ENCODE measurements around the gene NACC1.
"Not testable (repeated sequence)": the region's sequence is repeated elsewhere in the genome, so short reads cannot be mapped to it uniquely, and the experiment has no call there.

Gene NACC1

DNA sequence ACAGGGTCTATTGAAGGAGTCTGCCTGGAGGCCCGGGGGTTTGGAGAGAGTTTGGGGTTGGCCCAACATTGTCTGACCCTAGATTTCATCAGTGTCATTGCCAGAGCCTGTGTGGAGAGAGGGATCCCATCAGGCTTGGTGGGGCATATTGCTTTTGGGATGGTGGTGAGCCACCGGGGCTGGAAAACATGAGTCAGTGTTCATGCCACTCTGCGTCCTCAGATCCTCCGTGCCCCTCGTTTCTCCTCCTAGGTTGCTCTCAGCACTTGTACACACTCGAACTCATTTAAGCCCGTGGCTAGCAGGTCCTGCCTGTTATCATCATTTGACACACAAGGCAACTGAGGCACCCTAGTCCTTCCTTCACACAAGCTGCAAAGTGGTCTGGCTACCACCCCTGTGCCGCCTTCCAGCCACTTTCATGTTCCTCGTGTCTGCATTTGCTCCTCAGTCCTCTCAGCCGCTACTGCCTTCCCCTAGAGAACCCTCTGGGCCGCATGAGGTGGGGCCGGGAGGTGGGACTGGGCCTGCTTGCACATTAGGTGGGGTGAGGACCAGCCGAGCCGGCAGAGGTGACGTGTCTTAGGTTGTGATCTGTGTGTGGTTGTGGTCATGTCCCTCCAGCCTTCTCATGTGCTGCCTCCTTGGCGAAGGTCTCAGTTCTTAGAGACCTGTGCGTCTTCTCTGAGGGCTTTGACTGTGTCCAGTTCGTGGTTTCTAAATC, 3.6 kb downstream of the NACC1 start:
- no peak for DNase-seq

DNA sequence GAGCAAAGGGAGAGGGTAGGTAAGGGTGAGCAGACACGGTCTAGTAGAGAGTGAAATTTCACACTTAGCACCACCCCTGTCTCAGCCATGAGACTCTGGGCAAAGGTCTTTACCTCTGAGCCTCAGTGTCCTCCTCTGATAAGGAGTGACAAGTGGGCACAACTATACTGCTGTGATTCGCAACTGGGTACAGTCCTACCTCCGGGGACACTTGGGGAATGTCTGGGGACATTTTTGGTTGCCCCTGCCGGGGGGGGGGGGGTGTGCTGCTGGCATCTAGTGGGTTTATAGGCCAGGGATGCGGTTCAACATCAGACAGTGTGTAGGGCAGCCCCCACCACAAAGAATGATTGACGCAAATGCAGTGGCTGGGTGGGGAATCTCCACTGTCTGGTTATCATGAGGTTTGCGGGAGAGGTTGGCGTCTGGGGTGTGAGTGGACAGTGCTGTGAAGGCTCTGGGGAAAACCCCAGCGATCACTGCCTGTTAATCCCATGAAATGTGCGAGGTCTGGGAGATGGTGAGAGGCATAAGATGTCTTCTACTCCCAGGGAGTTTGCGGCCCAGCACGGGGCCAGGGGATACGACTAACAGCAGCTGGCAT, 4.3 kb downstream of the NACC1 start:
- no peak for DNase-seq

DNA sequence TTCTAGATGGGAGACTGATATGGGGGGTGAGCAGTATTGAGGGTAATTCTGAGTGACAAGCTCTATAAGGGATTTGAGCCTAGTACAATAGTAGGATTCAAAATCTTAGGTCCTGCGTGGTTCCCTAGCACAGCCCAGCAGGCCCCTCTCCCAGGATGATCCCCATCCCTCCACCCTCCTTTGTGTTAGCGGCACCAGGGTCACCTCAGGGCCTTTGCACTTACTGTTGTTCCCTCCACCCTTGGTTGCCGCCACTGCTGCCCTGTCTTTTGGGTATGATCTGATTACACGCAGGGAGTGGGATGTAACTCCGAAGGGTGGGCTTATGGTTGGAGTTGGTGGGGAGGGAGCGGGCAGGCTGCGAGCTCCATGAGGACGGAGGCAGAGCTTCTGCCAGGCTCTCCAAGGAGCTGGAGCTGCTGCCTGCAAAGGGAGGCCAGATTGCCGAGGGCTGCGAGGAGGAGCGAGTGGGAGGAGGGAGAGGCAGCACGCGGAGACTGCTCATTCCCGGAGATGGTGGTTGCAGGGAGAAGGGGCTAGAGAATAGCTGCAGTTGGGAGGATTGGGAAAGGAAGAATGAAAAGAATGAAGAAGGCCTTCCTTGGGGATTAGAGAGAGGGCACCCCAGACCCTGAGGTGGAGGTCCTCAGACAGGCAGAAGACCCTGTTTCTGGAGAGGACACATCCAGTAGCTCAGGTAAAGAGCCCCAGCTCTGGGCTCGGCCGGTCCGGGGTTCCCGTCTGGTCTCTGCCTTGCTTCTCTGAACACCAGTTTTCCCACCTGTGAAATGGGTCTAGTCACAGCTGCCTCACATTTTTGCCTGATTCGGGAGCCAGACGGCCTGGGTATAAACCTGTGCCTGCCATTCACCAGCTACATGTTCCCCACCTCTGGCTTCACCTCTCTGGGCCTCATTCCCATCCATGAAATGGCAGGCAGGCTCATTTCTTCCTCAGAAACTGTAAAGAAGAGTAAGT, 5.2 kb downstream of the NACC1 start:
- DNase-seq: no peak

DNA sequence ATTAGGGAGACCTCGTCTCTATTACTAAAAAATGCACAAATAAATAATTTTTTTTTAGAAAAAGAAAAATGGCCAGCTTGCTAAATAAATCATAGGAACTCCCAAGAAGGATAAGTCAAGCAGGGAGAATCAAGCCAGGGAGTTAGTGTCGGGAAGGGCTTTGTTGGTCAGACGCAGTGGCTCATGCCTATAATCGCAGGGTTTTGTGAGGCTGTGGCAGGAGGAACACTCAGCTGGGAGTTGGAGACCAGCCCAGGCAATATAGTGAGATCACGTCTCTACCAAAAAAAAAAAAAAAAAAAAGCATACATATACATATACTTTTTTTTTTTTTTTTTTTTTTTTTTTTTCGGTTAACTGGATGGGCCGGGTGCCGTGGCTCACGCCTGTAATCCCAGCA, 9.0 kb downstream of the NACC1 start:
- no peak for DNase-seq

DNA sequence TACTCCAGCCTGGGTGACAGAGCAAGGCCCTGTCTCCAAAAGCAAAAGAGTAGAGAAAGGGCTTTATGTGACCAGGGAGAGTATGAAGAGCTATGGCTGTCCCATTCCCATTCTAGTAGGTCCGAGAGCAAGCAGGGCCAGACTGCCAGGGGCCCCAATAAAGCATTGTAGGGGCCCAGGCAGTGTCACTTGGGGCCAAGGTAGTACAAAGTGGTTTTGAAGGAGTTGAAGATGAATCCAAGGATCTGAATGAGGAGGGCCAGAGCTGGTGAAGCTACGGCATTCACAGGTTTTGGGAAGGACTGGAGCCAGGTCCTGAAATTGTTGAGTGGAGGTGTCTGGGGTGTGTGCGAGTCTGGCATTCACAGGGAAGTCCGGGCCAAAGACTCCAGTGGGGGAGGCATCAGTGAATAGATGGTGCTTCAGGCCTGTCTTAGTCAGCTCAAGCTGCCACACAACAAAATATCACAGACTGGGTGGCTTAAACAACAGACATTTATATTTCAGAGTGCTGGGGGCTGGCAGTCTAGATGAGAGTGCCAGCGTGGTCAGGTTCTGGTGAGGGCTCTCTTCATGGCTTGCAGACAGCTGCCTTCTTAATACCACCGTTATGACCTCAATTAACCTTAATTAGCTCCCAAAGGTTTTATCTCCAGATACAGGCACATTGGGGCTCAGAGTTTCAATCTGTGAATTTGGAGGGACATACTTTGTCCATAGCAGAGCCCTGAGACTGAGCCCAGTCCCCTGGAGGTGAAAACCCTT, 9.9 kb downstream of the NACC1 start:
- DNase-seq: no peak

DNA sequence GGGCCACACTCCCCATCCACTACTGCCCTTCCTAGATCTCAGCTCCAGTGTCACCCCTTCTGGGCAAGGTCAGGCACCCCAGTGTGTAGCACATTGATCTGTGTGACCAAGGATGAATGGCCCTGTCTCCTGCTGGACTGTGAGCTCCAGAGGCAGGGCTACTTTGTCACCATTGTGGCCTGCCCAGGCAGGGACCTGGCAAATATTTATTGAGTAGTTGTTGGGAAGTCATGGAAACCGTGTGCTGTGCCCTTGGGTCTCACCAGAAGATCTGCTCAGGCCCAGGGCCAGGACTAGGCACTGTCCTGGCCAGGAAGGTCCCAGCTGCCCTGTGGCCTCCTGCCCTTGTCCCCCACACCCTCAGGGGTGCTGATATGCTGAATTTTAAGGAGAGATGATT, 10.5 kb downstream of the NACC1 start:
- DNase-seq: no peak

DNA sequence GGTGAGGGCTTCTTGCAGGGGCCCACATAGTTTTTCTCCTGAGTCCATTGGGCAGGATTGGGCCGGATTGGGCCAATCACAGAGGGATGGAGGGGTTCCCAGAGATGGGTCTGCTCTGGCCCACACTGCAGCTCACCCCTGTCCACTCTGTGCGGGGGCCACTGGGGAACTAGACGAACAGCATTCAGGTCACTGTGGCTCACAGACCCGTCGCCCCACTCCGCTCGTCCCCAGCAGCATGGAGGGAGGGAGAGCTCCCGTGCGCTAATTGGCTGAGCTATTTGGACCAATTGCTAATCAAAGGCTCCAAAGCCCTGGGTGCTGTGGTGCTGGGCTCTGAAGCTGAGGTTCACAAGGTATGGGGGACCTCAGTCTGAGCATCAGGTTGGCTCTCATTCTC, 11.3 kb downstream of the NACC1 start:
- DNase-seq: no peak

DNA sequence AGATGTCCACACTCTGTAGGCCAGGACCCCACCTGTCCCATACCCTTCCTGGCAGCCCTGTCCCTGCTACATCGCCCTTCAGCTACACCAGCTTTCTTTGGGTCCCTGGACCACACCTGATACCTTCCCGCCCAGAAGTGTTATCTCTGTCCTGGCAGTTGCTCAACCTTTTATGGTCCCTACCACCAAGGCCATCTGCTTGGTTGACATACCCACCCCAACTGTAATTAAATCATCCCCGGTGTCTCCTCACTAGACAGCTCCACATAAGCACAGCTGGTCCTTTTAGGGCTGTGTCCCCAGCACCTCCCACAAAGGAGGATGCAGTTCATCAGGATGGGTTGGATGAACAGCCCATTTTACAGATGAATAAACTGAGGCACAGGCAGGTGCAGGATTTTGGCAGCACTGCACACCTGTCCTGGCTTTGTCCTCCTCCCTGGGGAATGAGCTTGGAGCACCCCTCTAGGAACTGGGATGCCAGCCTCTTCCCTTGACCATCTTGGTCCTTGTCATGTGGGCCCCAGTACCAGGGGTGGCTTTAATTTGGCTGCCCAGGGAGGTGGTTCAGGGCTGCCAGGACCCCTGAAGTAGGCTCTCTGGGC, 12.9 kb downstream of the NACC1 start:
- DNase-seq: no peak

DNA sequence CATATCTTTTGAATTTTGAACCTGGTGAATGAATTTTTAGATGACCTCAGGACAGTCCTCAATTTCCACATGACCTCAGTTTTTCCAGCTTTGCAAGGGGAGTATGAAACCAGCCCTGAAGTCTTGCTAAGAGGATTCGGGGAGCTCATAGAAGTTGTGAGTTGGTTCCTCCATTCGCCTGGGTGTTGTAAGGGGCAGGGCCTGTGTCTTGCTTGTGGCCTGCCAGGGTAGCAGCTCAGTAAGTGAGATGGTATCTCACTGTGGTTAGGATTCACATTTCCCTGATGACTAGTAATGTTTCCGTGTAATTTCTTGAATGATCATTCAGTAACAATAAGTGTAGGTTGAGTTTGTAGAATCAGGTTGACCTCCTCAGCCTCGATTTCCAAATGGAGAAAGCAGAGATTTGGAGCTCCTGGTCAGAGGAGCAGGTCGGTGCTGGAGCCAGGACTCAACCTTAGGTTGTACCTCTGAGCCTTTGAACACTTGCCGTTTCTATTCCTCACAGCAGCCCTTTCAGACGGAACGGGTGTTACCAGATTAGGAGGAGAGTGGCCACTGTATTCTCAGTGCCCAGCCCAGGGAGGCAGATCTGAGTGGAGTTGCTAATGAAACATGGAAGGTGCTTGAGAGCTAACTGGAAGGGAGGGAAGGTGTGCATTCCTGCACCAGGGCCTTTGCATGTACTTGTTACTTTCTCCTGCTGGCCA, 14.6 kb downstream of the NACC1 start:
- DNase-seq: no peak

DNA sequence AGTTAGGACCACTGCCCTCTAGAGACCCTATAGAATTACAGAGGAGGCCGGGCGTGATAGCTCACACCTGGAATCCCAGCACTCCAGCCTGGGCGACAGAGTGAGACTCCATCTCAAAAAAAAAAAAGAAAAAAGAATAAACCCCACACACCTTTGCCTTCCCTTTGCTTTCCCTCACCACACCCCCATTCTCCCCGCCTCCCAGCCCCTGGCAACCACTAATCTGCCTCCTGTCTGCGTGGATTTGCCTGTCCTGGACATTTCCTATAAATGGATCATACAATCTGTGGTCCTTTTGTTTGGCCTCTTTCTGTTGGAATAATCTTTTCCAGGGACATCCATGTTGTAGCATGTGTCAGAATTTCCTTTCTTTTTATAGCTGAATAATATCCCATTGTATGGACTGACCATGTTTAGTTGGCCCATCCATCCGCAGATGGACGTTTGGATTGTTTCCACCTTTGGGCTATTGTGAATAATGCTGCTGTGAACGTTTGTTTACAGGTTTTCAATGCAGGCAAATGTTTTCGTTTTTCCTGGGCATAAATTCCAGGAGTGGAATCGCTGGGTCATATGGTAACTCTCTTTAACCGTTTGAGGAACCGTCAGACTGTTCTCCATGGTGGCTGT, 15.3 kb downstream of the NACC1 start:
- no peak for DNase-seq

DNA sequence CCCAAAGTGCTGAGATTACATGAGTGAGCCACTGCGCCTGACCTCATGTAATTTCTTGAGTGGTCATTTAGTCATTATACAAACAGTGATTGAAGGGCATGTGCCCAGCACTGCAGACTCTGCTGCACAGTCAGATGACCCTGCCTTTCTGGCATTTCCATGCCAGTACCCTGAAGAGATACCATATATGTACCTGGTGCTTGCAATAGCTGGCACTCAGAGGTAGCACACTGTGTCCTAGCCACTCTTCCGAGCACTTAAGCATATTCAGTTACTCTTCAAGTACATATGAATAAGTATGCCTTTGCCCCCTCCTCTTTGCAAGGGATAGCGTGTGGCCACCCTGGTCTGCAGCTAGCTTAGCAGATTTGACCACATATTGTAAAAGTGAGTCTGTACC, 16.6 kb downstream of the NACC1 start:
- DNase-seq: no peak

DNA sequence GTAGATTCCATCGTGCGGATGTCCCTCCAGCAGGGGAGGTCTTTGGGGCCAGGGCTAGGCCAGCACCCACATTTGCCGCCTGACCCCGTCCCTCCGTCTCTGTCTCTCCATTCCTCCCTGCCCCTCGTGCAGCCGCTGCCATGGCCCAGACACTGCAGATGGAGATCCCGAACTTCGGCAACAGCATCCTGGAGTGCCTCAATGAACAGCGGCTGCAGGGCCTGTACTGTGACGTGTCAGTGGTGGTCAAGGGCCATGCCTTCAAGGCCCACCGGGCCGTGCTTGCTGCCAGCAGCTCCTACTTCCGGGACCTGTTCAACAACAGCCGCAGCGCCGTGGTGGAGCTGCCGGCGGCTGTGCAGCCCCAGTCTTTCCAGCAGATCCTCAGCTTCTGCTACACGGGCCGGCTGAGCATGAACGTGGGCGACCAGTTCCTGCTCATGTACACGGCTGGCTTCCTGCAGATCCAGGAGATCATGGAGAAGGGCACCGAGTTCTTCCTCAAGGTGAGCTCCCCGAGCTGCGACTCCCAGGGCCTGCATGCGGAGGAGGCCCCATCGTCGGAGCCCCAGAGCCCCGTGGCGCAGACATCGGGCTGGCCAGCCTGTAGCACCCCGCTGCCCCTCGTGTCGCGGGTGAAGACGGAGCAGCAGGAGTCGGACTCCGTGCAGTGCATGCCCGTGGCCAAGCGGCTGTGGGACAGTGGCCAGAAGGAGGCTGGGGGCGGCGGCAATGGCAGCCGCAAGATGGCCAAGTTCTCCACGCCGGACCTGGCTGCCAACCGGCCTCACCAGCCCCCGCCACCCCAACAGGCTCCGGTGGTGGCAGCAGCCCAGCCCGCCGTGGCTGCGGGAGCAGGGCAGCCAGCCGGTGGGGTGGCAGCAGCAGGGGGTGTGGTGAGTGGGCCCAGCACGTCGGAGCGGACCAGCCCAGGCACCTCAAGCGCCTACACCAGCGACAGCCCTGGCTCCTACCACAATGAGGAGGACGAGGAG, 17.3 kb downstream of the NACC1 start:
- DNase-seq: no peak

DNA sequence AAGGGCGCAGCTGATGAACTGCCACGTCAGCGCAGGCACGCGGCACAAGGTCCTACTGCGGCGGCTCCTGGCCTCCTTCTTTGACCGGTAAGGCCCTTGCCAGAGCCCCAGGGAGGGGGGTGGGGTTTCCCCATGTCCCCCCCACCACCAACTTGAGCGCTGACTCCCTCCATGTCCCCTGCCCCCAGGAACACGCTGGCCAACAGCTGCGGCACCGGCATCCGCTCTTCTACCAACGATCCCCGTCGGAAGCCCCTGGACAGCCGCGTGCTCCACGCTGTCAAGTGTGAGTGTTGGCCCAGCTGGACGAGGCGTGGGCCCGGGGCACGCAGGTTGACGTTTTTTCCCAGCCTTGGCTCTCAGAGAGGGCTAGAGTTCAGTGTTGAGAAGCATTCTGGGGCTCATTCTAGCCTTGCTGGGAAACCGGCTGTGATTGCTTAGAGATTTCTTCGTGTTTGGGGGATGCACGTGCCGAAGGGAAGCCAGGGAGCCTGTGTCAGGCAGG, 19.3 kb downstream of the NACC1 start:
- no peak for DNase-seq

DNA sequence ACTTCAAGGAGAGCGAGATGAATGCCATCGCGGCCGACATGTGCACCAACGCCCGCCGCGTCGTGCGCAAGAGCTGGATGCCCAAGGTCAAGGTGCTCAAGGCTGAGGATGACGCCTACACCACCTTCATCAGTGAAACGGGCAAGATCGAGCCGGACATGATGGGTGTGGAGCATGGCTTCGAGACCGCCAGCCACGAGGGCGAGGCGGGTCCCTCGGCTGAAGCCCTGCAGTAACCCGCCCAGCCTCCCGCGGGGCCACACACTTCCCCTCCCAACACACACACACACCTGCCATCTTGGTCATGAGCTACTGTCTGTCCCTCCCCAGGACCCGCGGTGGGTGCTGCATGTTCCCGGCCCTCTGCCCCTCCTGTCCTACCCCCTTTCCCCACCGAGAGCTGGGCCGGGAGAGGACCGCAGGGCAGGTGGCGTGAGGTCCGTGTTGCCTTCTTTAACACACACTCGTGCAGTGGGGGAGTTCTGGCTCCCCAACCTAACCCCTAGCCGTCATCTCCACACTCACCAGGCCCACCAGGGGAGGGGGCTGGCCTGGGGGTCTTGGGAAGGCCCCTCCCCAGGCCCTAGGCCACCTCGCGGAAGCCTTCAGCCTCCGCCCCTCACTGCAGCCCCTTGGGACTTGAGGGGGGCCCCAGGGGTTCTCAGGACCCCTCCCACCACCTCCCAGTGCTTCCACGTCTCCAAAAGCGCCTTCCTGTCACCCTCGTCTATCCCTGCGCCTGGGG, 20.3 kb downstream of the NACC1 start:
- DNase-seq: no peak

DNA sequence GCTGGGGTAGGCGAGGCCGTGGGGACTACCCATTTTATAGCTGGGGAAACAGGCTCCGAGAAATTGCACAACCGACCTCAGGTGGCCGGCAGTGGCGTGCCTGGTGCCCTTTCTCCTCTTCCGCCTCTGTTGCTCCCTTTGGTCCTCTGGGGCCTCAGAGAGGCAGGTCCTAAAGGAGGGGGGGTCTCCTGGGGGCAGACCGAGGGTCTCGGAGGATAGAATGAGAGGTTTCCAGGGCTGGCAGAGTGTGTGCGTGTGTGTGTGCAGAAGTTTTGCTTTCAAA, 20.8 kb downstream of the NACC1 start:
- no peak for DNase-seq

DNA sequence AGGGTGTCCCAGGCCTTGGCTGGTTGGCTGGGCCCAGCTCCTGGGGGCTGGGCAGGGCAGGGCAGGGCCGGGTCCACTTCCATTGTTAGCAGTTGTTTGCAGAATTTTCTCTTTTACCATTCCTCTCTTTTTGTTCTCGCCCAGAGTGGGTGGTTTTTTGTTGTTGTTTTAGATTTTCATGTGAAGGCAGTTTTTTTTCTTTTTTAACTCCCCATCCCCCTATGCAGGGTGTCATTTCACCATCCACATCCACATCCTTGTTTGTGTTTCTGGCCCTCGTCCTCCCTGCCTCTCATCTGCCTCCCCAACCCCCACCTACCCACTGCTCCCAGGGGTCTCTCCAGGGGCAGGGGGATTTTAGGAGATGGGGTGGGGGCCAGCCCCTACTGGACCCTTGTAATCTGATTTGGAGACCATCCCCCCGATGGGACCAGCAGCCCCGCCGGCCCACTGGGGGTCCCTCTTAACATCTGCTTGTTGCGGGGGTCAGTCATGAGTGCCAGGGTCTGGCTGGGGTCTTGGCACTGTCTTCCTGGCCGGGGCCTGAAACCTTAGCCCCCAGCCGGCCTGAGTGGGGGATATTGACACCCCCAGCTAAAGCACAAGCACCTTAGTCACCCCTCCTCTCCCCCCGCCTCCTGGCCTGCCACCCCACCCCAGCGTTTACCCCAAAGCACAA, 21.7 kb downstream of the NACC1 start:
- no peak for DNase-seq

DNA sequence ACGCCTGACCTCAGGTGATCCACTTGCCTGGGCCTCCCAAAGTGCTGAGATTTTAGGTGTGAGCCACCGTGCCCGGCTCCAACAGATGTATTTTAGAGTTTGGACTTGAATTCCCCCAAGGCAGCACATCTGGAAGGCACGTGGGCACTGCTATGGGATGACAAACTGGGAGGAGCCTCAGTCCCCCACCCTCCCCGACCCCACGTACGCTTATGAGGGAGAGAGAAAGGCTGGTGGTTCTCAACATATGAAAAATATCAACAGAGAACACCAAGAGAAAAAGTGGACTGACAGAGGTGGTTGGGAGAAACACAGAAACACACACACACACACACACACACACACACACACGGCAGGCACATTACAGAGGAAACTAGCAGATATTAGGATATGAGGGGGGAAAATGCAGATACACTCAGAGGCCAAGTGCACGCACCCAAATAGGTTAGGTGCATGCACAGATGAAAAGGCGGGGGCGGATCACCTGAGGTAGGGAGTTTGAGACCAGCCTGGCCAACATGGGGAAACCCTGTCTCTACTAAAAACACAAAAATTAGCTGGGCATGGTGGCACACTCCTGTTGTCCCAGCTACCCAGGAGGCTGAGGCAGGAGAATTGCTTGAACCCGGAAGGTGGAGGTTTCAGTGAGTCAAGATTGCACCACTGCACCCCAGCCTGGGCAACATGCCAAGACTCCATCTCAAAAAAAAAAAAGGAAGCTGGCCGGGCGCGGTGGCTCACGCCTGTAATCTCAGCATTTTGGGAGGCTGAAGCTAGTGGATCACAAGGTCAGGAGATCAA, 28.9 kb downstream of the NACC1 start:
- no peak for DNase-seq

DNA sequence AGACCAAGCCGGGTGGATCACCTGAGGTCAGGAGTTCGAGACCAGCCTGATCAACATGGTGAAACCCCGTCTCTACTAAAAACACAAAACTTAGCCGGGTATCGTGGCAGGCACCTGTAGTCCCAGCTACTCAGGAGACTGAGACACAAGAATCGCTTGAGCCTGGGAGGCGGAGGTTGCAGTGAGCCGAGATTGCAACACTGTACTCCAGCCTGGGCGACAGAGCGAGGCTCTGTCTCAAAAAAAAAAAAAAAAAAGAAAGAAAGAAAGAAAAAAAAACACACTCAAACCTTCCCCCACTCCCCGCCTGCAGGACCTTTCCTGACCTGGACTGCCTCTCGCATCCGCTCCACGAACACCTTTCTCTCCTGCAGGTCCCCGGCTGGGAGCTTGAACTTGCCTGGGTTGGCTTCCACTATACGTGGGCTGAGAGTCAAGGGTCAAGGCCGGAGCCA, 31.1 kb downstream of the NACC1 start:
- not testable (repeated sequence) for DNase-seq

All from activated gamma-delta T cell (primary cell).